HG03139 (cell line): ENCODE results near the gene ARSD.
"Not testable (repeated sequence)": the region's sequence is repeated elsewhere in the genome, so short reads cannot be mapped to it uniquely, and the experiment has no call there.

Source experiments
- ATAC-seq: cut with Tn5 transposase; IDR thresholded peaks from one replicate; pipeline ENCODE4 v1.9.1; 2021; ENCODE audit not compliant: unreplicated experiment

The ARSD gene

GRCh38 chrX:2934715-2935710 lies 5.9 kb upstream of the ARSD start:
- ATAC-seq: no peak

- ATAC-seq: no peak
These were observed 4.2 kb upstream of the ARSD start for GRCh38 chrX:2933125-2933900.

GRCh38 chrX:2931612-2932011 lies 2.5 kb upstream of the ARSD start:
- no peak for ATAC-seq

GRCh38 chrX:2931155-2931554 lies 2.0 kb upstream of the ARSD start:
- ATAC-seq: no peak

GRCh38 chrX:2928191-2928582 lies 952 bp downstream of the ARSD start:
- ATAC-seq: no peak

- ATAC-seq: no peak
These were observed 2.4 kb downstream of the ARSD start for GRCh38 chrX:2926664-2927275.

GRCh38 chrX:2926255-2926654 lies 2.9 kb downstream of the ARSD start:
- ATAC-seq: not testable (repeated sequence)

GRCh38 chrX:2924151-2924550 lies 5.0 kb downstream of the ARSD start:
- ATAC-seq: no peak

GRCh38 chrX:2921750-2922149 lies 7.4 kb downstream of the ARSD start:
- ATAC-seq: no peak

GRCh38 chrX:2921193-2921592 lies 7.9 kb downstream of the ARSD start:
- ATAC-seq: no peak

GRCh38 chrX:2917767-2918166 lies 11.4 kb downstream of the ARSD start:
- ATAC-seq: no peak

- ATAC-seq: no peak
These were observed 16.0 kb downstream of the ARSD start for GRCh38 chrX:2913118-2913517.

GRCh38 chrX:2910109-2910508 lies 19.0 kb downstream of the ARSD start:
- no peak for ATAC-seq

GRCh38 chrX:2908125-2908685 lies 20.9 kb downstream of the ARSD start:
- no peak for ATAC-seq

GRCh38 chrX:2907295-2907694 lies 21.8 kb downstream of the ARSD start:
- ATAC-seq: no peak

GRCh38 chrX:2903366-2903765 lies 25.8 kb downstream of the ARSD start:
- ATAC-seq: no peak

GRCh38 chrX:2902841-2903240 lies 26.3 kb downstream of the ARSD start:
- no peak for ATAC-seq

GRCh38 chrX:2901367-2902036 lies 27.6 kb downstream of the ARSD start:
- ATAC-seq: no peak

GRCh38 chrX:2898846-2899512 lies 30.2 kb downstream of the ARSD start:
- ATAC-seq: no peak
